Measurements from ENCODE around the gene SLC22A5.

DNA sequence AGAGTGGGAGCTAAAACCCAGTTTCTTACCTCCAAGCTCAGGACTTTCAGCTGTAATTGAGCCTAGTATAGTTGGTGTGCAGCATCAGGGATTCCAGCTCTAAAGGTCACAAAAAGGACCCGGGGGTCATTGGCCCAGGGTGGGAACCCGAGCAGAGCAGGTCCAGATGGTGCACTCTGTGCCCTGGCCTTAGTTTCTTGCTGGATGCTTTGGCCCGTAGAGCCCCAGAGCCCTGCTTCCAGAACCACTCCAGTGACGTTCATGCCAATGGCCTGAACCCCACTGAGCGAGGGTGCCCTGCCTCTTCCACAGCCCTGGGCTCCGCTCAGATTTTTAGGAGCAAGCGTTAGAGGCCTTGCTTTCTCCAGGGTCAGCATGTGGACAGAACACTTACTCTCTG lies 8.2 kb downstream of the SLC22A5 start:
- TF ChIP-seq, protein P1, sequence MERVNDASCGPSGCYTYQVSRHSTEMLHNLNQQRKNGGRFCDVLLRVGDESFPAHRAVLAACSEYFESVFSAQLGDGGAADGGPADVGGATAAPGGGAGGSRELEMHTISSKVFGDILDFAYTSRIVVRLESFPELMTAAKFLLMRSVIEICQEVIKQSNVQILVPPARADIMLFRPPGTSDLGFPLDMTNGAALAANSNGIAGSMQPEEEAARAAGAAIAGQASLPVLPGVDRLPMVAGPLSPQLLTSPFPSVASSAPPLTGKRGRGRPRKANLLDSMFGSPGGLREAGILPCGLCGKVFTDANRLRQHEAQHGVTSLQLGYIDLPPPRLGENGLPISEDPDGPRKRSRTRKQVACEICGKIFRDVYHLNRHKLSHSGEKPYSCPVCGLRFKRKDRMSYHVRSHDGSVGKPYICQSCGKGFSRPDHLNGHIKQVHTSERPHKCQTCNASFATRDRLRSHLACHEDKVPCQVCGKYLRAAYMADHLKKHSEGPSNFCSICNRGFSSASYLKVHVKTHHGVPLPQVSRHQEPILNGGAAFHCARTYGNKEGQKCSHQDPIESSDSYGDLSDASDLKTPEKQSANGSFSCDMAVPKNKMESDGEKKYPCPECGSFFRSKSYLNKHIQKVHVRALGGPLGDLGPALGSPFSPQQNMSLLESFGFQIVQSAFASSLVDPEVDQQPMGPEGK (tag by site-specific recombination; IDR thresholded peaks at IDR 0.05), result no peak
- TF ChIP-seq ZNF114 (tag by site-specific recombination; IDR thresholded peaks at IDR 0.05), result no peak
- TF ChIP-seq KLF7 (tag by site-specific recombination; IDR thresholded peaks at IDR 0.05; ENCODE audit: borderline replicate concordance), result no peak
- no peak for TF ChIP-seq YY1 (tag by site-specific recombination; IDR thresholded peaks at IDR 0.05)
- TF ChIP-seq GLI2 (tag by site-specific recombination; IDR thresholded peaks at IDR 0.05; ENCODE audit: borderline replicate concordance, low read depth), result no peak

All from HEK293 (cell line).